HTERT RPE-1 (cell line): ENCODE data around the gene CNOT1.

Source experiments
- in situ Hi-C: fragments of 300-500 bp; cut with MboI; formaldehyde crosslinking; loops from 4 replicates; pipeline ENCODE4 v1.14.3; 2020; ENCODE audit warnings: low sequenced_read_pairs

CNOT1 gene

GRCh38 chr16:58518980-58519368 is 110.7 kb downstream of the CNOT1 start:
- in situ Hi-C loops: no loop called here

GRCh38 chr16:58518083-58518979 is 111.3 kb downstream of the CNOT1 start:
- in situ Hi-C loops: no loop called here

GRCh38 chr16:58516768-58517107 is 112.9 kb downstream of the CNOT1 start:
- in situ Hi-C loops: no loop called here

- in situ Hi-C loops: no loop called here
Observed at GRCh38 chr16:58515871-58516767, 113.5 kb downstream of the CNOT1 start.

- in situ Hi-C loops: no loop called here
Observed at GRCh38 chr16:58515125-58515870, 114.3 kb downstream of the CNOT1 start, which contains the start of gene SETD6. Gene SETD6, plus strand, starts transcription at chr16:58515517. Its CDS starts 21 bp downstream, at chr16:58515538.

GRCh38 chr16:58513874-58514273 is 115.8 kb downstream of the CNOT1 start:
- in situ Hi-C loops: no loop called here

GRCh38 chr16:58511933-58512815 is 117.5 kb downstream of the CNOT1 start:
- in situ Hi-C loops: no loop called here

- in situ Hi-C loops: no loop called here
Observed at GRCh38 chr16:58510776-58511628, 118.6 kb downstream of the CNOT1 start.

GRCh38 chr16:58510097-58510775 is 119.4 kb downstream of the CNOT1 start:
- in situ Hi-C loops: no loop called here

GRCh38 chr16:58509256-58510096 is 120.2 kb downstream of the CNOT1 start:
- in situ Hi-C loops: no loop called here

- in situ Hi-C loops: no loop called here
Observed at GRCh38 chr16:58508671-58509251, 120.9 kb downstream of the CNOT1 start.

GRCh38 chr16:58507963-58508670 is 121.5 kb downstream of the CNOT1 start:
- in situ Hi-C loops: no loop called here

- in situ Hi-C loops: no loop called here
Observed at GRCh38 chr16:58507195-58507962, 122.2 kb downstream of the CNOT1 start.

GRCh38 chr16:58506241-58507194 is 123.1 kb downstream of the CNOT1 start:
- in situ Hi-C loops: no loop called here
